ENCODE results near the gene CIRBP. TPM values are rescaled to one million over a fixed set of nuclear protein-coding genes. Genes with fewer than 3 reads are reported as not detected.

The CIRBP gene
- total and polyA plus RNA-seq, 2 donors (not counting 1 experiment from before 2014, with no cell fraction given): 643 to 1,164 TPM

DNA sequence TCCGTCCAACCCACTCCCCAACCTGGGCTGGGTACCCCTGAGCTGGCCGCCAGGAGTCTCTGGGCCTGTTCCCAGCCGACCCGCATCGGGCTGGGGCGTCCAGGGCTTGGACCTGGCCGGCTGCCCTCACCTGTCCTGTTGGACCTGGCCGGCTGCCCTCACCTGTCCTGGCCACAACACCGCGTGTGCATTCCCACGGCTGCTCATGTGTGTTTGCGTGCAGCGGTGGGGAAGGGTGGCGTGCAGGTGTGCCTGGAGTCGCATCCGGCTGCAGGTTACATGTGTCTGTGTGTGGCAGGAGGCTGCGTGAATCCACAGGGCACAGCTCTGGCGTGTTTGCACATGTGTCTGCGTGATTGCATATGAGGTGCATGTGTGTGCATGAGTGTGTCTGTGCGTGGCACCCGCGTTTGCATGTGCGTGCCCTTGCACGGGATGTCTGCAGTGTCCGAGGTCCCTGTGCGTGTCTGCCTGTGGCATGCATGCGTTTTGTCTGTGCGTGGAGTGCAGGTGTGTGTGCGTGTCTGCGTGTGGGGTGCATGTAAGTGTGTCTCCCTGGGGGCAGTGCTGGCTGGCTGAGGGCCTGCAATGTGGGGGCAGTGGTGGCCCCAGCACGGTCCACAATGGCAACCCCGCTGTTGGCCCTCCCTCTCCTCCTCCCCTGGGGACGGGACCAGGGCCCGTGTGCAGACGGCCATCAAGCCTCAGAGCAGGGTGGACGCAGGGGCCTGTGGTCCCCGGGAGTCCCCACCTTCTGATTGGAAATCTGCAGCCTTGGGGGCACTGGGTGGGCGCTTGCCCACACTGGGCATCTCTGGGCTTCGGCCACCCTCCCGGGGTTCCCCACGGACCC is 19.9 kb downstream of the CIRBP start:
- H3K27ac ChIP-seq (ENCODE audit: low read length in 2 of 2): no peak overlapping the region
- H2AFZ ChIP-seq (ENCODE audit: insufficient read depth, low read depth, low read length, poor library complexity, severe bottlenecking): no peak overlapping the region
- H3K4me3 ChIP-seq (ENCODE audit: control extremely low read depth in 1 of 5, extremely low read depth in 1 of 5, insufficient read depth in 1 of 5, low read depth in 2 of 5, low read length in 4 of 5): no peak overlapping the region
- no peaks in the 10 kb centered on the region for H3K79me2 ChIP-seq (ENCODE audit: control insufficient read depth, insufficient read depth, low read length)
- CTCF ChIA-PET: no interaction called here
- no peak overlapping the region for H3K27ac Mint-ChIP-seq
- H3K36me3 ChIP-seq (replicated peaks in 1 of 2; ENCODE audit: control extremely low read depth in 1 of 2, control insufficient read depth in 1 of 2, extremely low read depth in 1 of 2, insufficient read depth in 2 of 2, low read length in 1 of 2): no peaks in the 10 kb centered on the region
- H3K27me3 Mint-ChIP-seq: peaks cover 30% of the 10 kb centered on the region
- H3K9me3 Mint-ChIP-seq (ENCODE audit: insufficient read depth): no peaks in the 10 kb centered on the region
- TF ChIP-seq, protein P1, sequence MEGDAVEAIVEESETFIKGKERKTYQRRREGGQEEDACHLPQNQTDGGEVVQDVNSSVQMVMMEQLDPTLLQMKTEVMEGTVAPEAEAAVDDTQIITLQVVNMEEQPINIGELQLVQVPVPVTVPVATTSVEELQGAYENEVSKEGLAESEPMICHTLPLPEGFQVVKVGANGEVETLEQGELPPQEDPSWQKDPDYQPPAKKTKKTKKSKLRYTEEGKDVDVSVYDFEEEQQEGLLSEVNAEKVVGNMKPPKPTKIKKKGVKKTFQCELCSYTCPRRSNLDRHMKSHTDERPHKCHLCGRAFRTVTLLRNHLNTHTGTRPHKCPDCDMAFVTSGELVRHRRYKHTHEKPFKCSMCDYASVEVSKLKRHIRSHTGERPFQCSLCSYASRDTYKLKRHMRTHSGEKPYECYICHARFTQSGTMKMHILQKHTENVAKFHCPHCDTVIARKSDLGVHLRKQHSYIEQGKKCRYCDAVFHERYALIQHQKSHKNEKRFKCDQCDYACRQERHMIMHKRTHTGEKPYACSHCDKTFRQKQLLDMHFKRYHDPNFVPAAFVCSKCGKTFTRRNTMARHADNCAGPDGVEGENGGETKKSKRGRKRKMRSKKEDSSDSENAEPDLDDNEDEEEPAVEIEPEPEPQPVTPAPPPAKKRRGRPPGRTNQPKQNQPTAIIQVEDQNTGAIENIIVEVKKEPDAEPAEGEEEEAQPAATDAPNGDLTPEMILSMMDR (IDR thresholded peaks at IDR 0.05): no peak
- TF ChIP-seq EZH2 (IDR thresholded peaks at IDR 0.05; ENCODE audit: borderline replicate concordance, insufficient read depth, low read depth, low read length, poor library complexity, severe bottlenecking): no peak
- H3K4me2 ChIP-seq (replicated peaks; ENCODE audit: low read depth, low read length, poor library complexity, severe bottlenecking): no peak overlapping the region
- H3K4me1 Mint-ChIP-seq: peaks cover 23% of the 10 kb centered on the region
- no peak overlapping the region for H3K4me3 Mint-ChIP-seq
- peaks cover 0 to 83% (median 27%) of the 10 kb centered on the region in 4 experiments for H3K27me3 ChIP-seq (replicated peaks in 1 of 4; ENCODE audit: control extremely low read depth in 1 of 4, control insufficient read depth in 3 of 4, insufficient read depth in 4 of 4, low read length in 3 of 4)
- no peaks in the 10 kb centered on the region for H4K20me1 ChIP-seq (ENCODE audit: control insufficient read depth, insufficient read depth, low read length, poor library complexity, severe bottlenecking)
- peaks cover 13 to 24% of the 10 kb centered on the region in 2 donors for H3K4me1 ChIP-seq (ENCODE audit: control insufficient read depth in 2 of 2, insufficient read depth in 2 of 2, low read length in 2 of 2)
- H3K9me3 ChIP-seq (ENCODE audit: control extremely low read depth in 1 of 3, control insufficient read depth in 2 of 3, insufficient read depth in 1 of 3, low read length in 2 of 3): peaks cover 0 to 6% (median 0%) of the 10 kb centered on the region in 3 donors
- DNase-seq (peak; percentile 29), ATAC-seq (ENCODE audit: low read depth) (no peak)
- POLR2A ChIA-PET: no interaction called here
- intact Hi-C loops (cut with micrococcal nuclease): no loop called here
- WGBS (ENCODE audit: insufficient coverage): 86% methylated on average over 41 of the region's 41 CpGs
- H3K9ac ChIP-seq (ENCODE audit: low read length): no peak overlapping the region

DNA sequence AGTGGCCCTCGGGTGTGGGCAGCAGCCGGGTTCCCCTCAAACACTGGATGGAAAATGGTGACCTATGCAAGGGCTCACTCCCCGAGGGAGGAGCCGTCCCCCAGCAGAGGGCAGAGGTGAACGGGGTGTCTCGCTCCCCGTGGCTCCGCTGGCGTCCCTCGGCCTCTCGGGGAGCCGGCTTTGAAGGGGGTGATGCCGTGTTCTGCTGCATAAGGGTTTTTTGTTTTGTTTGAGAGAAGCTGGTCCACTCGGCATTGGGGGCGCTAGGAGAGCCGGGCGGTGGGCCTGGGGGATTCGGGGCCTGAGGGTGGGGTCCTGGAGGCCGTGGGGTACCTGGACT is 20.5 kb downstream of the CIRBP start:
- Mint-ChIP-seq H3K4me1 (peaks cover 18% of the 10 kb centered on the region), H3K9me3 (ENCODE audit: insufficient read depth) (no peaks in the 10 kb centered on the region), H3K27ac (no peak overlapping the region), H3K27me3 (peaks cover 26% of the 10 kb centered on the region), H3K4me3 (no peak overlapping the region)
- DNase-seq (no peak), ATAC-seq (ENCODE audit: low read depth) (no peak)
- Histone ChIP-seq H3K27ac (ENCODE audit: low read length in 2 of 2) (no peak overlapping the region), H3K27me3 (replicated peaks in 1 of 4; ENCODE audit: control extremely low read depth in 1 of 4, control insufficient read depth in 3 of 4, insufficient read depth in 4 of 4, low read length in 3 of 4) (peaks cover 0 to 83% (median 25%) of the 10 kb centered on the region in 4 experiments), H3K4me2 (replicated peaks; ENCODE audit: low read depth, low read length, poor library complexity, severe bottlenecking) (no peak overlapping the region), H3K4me1 (ENCODE audit: control insufficient read depth in 2 of 2, insufficient read depth in 2 of 2, low read length in 2 of 2) (peaks cover 13 to 24% of the 10 kb centered on the region in 2 donors), H3K36me3 (replicated peaks in 1 of 2; ENCODE audit: control extremely low read depth in 1 of 2, control insufficient read depth in 1 of 2, extremely low read depth in 1 of 2, insufficient read depth in 2 of 2, low read length in 1 of 2) (no peaks in the 10 kb centered on the region), H3K4me3 (ENCODE audit: control extremely low read depth in 1 of 5, extremely low read depth in 1 of 5, insufficient read depth in 1 of 5, low read depth in 2 of 5, low read length in 4 of 5) (no peak overlapping the region), H3K9ac (ENCODE audit: low read length) (no peak overlapping the region), H3K79me2 (ENCODE audit: control insufficient read depth, insufficient read depth, low read length) (no peaks in the 10 kb centered on the region), H3K9me3 (ENCODE audit: control extremely low read depth in 1 of 3, control insufficient read depth in 2 of 3, insufficient read depth in 1 of 3, low read length in 2 of 3) (peaks cover 0 to 8% (median 0%) of the 10 kb centered on the region in 3 donors), H2AFZ (ENCODE audit: insufficient read depth, low read depth, low read length, poor library complexity, severe bottlenecking) (no peak overlapping the region), H4K20me1 (ENCODE audit: control insufficient read depth, insufficient read depth, low read length, poor library complexity, severe bottlenecking) (no peaks in the 10 kb centered on the region)
- no peak for TF ChIP-seq EZH2 (IDR thresholded peaks at IDR 0.05; ENCODE audit: borderline replicate concordance, insufficient read depth, low read depth, low read length, poor library complexity, severe bottlenecking)
- TF ChIP-seq, protein P1 (IDR thresholded peaks at IDR 0.05): no peak
- 85% methylated on average over 19 of the region's 19 CpGs for WGBS (ENCODE audit: insufficient coverage)
- CTCF ChIA-PET: no interaction called here
- POLR2A ChIA-PET: no interaction called here
- intact Hi-C loops (cut with micrococcal nuclease): no loop called here
